Loucy (cell line): Measurements from ENCODE around the gene SRSF4.

Experiments used
- EZH2phosphoT487 ChIP-seq: fragments of 200-600 bp; IDR thresholded peaks from 2 replicates; pipeline ENCODE4 v1.6.1; 2018; ENCODE audit warnings: antibody characterized with exemption, mild to moderate bottlenecking, moderate library complexity, borderline replicate concordance
- TF ChIP-seq, protein P1 (sequence below): fragments of 200-600 bp; sonication (generic); conservative IDR thresholded peaks from 2 replicates; pipeline ENCODE4 v1.5.1; 2014; ENCODE audit warnings: mild to moderate bottlenecking, antibody characterized with exemption, low read length

DNA sequence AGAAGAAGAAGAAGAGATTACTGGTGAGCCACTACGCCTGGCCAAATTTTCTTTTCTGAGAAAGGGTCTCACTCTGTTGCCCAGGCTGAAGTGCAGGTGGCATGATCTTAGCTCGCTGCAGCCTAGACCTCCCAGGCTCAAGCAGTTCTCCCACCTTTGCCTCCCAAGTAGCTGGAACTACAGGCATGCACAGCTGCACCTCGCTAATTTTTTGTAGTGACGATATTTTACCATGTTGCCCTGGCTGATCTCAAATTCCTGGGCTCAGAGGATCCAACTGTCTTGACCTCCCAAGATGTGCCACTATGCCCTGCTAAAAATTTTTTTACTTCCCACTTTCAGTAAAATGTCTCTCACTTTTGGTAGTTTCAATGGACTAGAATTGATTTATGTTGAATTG lies 82.4 kb downstream of the SRSF4 start:
- TF ChIP-seq EZH2phosphoT487, result no peak
- TF ChIP-seq, protein P1, sequence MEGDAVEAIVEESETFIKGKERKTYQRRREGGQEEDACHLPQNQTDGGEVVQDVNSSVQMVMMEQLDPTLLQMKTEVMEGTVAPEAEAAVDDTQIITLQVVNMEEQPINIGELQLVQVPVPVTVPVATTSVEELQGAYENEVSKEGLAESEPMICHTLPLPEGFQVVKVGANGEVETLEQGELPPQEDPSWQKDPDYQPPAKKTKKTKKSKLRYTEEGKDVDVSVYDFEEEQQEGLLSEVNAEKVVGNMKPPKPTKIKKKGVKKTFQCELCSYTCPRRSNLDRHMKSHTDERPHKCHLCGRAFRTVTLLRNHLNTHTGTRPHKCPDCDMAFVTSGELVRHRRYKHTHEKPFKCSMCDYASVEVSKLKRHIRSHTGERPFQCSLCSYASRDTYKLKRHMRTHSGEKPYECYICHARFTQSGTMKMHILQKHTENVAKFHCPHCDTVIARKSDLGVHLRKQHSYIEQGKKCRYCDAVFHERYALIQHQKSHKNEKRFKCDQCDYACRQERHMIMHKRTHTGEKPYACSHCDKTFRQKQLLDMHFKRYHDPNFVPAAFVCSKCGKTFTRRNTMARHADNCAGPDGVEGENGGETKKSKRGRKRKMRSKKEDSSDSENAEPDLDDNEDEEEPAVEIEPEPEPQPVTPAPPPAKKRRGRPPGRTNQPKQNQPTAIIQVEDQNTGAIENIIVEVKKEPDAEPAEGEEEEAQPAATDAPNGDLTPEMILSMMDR, result no peak
